ENCODE results near the gene TRIM61.
"Not testable (repeated sequence)": the region's sequence is repeated elsewhere in the genome, so short reads cannot be mapped to it uniquely, and the experiment has no call there.

The TRIM61 gene

DNA sequence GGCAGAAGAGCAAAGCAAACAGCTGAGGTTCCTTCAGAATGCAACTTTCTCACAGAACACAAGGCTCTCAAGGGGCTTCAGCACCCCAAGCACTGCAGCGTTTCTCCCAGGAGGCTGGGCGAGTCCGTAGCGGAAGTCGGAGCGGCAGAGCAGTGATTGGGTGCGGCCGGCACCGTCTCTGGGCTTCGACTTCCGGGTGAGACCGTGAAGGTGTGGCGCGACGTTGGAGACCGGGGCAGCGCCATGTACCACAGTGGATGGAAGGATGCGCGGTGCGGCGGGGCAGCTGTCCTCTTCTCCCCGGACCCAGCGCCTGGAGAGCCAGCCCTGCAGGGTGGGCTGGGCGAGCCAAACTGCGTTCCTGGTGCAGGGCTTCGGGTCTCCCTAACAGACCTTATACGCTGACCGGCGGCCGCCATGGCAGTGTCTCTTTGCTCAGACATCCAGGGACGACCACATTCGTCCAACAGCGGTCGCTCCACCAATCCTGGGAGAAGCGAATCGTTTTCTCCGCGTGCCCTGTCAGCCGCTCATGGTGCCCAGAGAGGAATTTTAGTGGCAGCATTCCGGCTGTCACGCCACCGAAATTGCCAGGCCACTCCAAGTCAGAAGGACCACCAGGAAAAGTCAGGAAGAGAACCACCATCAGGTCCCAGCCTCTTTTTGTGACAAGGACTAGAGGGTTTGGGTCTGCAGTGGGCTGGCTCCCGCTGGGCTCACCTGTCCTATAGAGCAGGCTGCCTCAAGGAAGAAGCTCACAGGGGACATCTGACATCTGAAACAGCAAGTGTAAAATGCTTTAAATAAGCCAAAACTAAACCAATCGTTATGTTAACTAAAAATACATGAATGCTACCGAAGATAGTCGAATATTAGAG is 20.5 kb downstream of the TRIM61 start:
- peak; percentile 77 for DNase-seq

DNA sequence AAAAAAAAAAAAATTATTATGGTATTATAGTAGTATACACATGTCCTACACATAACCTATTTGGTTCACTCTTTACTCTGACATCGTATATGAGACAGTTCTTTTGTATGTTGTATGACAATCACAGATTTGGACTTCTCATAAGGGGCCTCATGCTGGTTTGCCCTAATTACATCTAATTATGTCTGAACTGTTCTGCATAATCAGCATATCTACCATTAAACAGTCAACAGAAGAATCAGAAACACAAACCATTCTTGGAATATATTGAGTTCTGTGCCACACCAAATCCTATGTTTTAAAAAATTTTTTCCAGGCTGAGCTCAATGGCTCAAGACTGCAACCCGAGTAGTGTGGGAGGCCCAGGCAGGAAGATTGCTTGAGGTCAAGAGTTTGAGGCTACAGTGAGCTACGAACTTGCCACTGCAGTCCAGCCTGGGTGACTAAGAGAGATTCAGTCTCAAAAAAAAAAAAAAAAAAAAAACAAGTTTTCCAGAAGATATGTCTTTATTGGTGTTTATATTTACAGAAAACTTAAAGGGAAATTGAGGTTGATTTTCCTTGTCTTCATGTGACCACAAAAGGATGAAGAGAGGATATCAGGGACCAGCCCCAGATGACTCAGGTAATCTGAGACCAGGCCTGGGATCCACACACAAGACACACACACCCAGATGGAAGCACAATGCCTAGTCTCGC is 22.2 kb downstream of the TRIM61 start:
- DNase-seq, result no peak

DNA sequence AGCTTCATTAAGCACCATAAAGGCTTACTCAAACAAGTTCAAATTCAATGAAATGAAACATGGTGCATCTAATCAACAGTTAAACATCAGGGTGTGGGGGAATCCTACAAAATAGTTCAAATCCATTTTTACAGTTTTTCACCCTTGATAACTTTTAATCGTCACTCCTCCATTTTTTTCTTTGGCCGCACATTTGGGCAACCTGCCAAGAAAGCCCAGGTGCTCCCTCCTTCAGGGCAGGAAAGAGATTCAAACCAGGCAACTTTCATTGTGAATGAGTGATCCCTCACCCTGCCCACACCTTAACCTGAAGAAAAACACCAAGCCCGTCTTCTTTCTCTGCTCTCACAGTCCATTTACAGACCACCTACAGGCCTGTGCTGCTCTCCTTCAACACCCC is 24.9 kb downstream of the TRIM61 start:
- DNase-seq, result no peak

DNA sequence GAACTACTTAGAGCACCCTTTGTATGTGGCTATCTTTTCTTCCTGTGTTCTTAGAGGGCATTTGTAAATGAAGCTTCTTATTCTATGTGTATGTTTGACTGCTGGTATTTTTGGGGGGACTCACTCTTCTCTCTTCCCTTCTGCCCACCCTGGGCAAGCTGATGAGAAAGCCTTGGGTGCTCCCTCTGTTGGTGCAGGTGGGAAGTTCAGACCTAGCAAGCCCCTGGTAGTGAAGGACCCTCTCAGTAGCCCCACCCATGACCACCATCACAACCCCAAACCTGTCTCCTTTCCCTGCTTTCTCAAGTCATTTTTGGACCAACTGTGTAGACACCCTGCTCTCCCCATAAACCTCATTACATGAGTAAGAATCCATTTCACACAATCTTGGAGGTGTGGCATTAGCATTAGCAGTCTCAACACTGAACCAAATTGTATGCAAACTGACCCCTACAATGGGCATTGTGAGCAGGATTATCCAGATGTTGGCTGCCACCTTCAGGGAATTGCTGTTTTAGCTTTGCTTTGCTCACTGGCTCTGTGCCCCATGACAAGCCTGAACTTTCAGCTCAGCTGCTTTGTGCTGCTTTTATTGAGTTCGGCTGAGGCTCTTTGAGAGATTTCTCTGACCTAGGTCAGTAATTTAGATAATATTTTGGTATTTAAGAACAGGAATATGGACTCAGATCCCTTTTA is 27.9 kb downstream of the TRIM61 start:
- DNase-seq, result peak; percentile 14

DNA sequence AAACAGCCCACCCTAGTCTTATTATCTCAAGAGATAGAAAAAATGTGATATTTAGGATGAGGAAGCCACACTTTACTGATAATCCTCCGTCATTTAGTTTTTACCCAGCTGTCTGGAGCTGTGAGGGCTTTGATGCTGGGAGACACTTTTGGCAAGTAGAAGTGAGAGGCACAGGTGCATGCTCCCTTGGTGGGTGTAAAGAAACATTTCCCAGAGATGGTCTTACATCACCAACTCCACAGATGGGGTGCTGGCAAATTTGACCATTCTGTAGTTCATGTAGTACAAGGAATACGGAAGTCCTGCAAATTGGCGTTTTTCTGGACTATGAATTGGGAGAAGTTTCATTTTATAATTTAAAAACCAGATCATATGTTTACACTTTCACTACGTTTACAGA is 28.5 kb downstream of the TRIM61 start:
- no peak for DNase-seq

DNA sequence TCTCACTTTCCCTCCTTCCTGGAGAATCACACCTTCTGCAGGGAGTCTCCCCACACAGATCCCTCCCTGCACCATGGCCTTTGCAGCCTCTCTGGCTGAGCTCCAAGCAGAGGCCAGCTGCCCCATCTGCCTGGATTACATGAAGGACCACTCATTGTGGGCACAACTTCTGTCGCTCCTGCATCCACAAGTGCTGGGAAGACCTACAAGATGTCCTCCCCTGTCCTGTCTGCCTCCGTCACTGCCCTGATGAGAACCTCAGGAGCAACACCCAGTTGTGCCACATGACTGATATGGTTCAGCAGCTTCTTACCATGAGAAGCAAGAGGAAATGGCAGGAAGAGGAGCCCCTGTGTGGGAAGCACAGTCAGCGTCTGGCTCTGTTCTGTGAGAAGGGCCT is 29.5 kb downstream of the TRIM61 start:
- not testable (repeated sequence) for DNase-seq

DNA sequence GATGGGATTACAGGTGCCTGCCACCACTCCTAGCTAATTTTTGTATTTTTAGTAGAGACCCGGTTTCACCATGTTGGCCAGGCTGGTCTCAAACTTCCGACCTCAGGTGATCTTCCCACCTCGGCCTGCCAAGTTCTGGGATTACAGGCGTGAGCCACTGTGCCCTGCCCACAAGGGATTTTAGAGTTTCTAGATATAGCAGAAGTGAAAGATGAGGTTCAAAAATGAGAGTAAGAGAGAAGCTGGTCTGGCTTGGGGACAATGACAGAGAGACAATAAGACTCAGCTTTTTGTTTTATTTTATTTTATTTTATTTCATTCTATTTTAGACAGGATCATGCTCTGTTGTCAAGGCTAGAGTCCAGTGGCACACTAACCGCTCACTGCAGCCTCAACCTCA is 30.6 kb downstream of the TRIM61 start:
- DNase-seq, result no peak

DNA sequence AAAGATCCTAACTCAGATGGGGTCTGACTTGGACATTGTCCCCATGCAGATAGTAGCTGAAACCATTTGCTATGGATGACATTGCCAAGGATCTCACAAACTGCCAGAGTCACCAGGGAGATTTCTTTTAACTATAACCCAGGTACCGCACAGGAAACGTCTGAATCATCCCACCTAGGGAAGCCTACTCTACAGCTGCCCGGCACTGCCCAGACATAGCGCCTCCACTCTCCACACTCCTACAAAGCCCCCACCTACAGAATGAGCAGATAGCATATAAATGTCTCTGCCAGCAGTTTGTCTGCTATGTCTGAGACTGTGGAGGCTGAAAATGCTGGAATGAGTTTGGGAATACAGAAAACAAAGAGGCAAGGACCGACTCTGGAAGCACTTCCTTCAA is 32.3 kb downstream of the TRIM61 start:
- no peak for DNase-seq

DNA sequence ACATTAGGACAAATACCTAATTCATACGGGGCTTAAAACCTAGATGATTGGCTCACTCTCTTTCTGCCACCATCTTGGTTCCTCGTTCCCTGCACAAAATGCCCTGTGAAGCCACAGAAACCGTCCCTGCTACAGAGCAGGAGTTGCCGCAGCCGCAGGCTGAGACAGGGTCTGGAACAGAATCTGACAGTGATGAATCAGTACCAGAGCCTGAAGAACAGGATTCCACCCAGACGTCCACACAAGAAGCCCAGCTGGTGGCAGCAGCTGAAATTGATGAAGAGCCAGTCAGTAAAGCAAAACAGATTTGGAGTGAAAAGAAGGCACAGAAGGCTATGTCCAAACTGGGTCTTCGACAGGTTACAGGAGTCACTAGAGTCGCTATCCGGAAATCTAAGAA is 34.3 kb downstream of the TRIM61 start:
- no peak for DNase-seq

DNA sequence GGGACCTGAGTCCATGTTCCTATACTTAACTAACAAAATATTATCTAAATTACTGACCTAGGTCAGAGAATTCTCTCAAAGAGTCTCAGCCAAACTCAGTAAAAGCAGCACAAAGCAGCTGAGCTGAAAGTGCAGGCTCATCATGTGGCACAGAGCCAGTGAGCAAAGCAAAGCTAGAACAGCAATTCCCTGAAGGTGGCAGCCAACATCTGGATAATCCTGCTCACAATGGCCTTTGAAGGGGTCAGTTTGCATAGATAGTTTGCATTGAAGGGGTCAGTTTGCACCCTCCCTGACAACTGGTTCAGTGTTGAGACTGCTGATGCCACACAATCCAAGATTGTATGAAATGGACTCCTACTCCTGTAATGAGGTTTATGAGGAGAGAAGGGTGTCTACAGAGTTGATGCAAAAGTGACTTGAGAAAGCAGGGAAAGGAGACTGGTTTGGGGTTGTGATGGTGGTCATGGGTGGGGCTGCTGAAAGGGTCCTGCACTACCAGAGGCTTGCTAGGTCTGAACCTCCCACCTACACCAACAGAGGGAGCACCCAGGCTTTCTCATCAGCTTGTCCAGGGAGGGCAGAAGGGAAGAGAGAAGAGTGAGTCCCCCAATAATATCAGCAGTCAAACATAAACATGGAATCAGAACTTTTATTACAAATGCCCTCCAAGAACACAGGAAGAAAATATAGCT is 39.7 kb downstream of the TRIM61 start:
- peak; percentile 47 for DNase-seq

DNA sequence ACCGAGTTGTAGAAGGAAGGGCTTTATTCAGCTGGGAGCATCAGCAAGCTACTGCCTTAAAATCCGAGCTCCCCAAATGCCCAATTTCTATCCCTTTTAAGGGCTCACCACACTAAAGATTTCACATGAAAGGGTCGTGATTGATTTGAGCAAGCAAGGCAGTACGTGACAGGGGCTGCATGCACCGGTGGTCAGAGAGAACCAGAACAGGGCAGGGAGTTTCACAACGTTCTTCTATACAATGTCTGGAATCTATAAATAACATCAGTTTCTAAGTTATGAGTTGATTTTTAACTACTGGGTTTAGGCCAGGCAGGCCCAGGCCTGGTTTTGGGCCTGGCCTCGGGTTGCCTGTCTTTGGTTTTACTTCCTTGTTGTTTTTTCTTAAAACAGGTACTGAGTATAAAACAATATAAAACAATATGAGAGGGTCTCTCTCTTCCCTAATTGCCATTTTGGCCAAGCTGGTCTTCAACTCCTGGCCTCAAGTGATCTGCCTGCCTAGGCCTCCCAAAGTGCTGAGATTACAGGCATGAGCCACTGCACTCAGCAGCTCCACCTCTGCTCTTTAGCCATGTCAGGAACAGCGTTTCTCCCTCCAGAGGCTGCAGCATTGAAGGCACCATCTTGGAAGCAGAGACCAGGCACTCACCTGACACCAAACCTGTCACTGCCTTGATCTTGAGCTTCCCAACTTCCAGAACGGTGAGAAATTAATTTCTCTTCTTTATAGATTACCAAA is 41.4 kb downstream of the TRIM61 start:
- not testable (repeated sequence) for DNase-seq

DNA sequence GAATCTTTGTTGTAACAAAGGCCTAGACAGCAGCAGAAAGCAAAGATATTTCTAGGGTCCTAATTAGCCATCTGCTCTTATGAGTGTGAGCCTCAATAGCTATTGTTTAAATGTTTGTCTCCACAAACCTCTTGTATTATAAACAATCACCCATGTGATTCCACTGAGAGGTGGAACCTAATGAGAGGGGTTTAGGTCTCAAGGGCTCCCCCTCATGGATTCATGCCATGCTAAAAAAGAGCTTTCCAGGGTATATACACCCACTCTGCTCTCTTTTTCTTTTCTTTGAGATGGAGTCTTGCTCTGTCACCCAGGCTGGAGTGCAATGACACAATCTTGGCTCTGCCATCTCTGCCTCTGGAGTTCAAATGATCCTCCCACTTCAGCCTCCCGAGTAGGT is 42.1 kb downstream of the TRIM61 start:
- no peak for DNase-seq

DNA sequence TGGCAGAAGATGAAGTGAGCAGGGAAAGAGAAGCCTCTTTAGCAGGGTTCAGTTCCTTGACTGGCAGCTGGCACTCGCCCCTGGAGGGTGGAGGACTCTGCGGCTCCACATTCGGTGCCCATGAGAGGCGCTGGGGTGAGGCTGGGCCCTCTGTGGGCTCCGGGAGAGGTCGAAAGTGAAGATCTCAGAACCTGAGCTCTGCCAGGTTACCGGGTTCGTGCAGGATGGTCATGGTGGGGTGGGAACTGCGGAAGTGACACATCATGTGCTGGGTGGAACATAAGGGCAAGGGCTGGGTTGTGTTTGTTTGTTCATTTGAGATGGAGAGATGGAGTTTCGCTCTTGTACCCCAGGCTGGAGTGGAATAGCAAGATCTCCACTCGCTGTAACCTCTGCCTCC is 44.2 kb downstream of the TRIM61 start:
- DNase-seq, result no peak

DNA sequence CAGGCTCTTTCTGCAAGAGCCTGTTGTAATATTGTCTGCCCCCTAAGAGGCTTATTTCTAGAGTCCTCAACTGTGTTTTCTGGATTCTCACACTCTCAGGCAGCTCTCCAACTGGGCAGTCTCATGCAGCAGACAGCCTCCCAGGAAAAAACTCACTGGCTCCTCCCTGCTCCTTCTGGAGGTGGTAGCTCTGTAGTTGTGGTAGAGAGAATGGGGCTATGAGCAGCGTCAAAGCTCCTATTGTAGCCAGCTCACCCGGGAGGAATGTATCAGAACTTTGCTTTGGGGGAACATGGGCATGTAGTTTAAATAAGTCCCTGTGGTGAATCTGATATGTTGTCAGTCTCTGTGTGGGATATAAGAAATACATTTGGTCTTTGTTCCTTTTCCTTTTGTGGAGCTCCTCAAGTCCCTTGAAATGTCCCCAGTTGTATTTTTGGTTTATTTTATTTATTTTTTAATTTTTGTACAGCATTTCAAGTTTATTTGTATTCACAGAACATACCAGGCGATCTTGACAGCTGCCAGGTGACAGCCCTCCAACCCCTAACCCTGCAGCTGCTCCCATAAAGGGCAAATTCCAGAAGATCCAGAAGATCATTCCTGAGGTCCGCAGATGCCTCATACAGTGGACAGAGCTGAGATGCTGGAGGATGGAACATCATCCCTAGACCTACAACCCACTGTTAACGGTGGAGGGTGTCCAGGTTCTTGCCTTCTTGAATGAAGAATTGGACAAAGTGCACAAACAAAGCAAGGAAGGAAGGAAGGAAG is 45.7 kb downstream of the TRIM61 start:
- no peak for DNase-seq

DNA sequence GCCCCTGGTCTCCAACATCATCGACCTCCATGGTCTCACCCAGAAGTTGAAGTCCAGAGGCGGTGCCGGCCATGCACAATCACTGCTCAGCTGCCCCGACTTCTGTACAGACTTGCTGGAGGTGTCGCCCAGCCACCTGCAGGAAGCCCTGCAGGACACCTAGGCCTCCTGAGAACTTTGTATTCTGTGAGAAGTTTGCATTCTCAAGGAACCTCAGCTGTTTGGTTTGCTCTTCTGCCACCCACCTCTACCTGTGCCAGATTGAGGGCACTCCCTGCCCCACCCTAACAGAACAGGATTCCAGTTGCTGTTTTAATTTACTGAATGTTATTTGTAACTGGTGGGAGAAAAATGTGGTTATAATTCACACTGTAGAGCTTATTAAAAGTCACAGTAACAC is 46.8 kb downstream of the TRIM61 start:
- no peak for DNase-seq

DNA sequence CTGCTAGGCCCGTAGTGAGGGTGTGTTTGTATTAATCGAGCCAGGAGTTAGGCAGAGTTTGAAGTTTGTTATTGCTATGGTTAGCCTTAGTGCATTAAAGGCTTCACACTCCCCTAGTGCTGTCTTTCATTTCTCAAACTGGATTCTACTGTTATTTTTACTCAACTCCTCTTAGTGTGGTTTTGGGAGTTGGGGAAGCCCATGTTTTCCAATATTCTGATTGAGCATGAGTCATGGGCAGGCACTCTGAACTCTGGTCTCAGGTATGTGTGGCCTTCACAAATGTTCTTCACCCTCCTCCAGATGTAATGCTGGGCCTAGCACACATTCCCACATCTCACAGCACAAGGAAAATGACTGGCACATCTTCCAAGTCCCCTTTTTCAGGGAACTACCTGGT is 50.4 kb downstream of the TRIM61 start:
- DNase-seq, result not testable (repeated sequence)

DNA sequence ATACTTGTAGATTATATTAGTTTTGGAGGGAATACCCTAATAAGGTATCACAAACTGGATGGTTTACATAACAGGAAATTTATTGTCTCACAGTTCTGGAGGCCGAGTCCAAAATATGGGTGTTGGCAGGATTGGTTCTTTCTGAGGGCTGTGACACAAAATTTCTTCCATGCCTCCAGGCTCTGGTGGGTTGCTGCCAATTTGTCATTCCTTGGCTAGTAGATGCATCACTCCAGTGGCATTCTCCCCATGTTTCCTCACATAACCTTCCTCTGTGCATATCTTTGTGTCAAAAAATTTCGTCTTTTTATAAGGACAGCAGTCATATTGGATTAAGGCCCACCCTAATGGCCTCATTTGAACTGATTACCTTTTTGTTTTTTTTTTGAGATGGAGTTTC is 51.2 kb downstream of the TRIM61 start:
- DNase-seq, result no peak

DNA sequence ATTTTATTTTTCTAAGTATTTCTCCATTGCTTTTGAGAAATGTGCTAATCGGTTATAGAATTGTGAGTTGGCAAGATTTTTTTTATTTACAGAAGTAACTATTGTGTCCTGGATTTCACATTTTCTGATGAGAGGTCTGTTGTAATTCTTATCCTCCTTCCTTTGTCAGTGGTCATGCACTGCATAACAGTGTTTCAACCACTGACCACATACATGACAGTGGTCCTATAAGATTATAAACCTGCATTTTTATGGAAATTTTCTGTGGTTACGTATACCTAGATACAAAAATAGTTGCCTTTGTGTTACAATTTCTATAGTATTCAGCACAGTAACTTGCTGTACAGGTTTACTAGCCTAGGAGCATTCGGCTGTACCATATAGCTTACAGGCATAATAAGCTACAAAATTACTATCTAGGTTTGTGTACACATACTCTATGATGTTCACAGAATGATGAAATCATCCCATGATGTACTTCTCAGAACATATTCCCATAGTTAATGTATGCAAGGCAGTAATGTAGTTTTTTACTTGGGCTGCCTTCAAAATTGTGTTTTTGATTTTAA is 52.7 kb downstream of the TRIM61 start:
- no peak for DNase-seq

DNA sequence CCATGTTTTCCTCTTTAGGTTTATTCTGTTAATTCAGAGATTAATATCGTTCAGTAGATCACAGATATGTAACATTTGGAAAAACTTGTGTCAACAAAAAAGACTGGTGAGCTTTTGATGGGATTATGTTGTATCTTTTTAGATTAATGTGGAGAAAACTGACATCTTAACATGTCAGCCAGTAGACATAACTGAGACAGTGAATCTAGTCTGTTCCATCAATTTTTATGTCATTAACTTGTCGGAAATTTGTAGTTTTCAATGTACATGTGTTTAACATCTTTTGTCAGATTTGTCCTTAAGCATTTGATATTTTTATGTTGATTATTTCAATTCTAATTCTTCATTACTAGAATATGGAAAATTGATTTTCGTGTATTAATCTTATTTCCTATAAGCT is 58.5 kb downstream of the TRIM61 start:
- DNase-seq, result no peak
